ENCODE results near the gene ZNF155. TPM values are rescaled to one million over a fixed set of nuclear protein-coding genes. Genes with fewer than 3 reads are reported as not detected.
"Not testable (repeated sequence)": the region's sequence is repeated elsewhere in the genome, so short reads cannot be mapped to it uniquely, and the experiment has no call there.

The ZNF155 gene
- 10 to 100 TPM; 14.8 to 18.7 (median 15.8) TPM for polyA plus RNA-seq (ENCODE audit: insufficient read length in 3 of 3)

- peak; percentile 91 to 93 (median 92) for DNase-seq (ENCODE audit: low read depth in 3 of 3, low spot score in 2 of 3)
Measured at GRCh38 chr19:43983912-43984686, at the start of gene ZNF155. Gene ZNF155 (plus strand): TSS chr19:43984188. CDS start chr19:43988544, 4,356 bp downstream.

GRCh38 chr19:43934985-43935708, 48.8 kb upstream of the ZNF155 start, which contains the start of gene ZNF45:
Gene ZNF45 (minus strand): TSS chr19:43935282. CDS start chr19:43922185, 13,097 bp downstream.
- peak; percentile 83 to 91 (median 90) for DNase-seq (ENCODE audit: low read depth in 3 of 3, low spot score in 2 of 3)

- DNase-seq (ENCODE audit: low read depth in 3 of 3, low spot score in 2 of 3), result no peak
Measured at GRCh38 chr19:43936188-43936587, 47.8 kb upstream of the ZNF155 start.

- no peak for DNase-seq (ENCODE audit: low read depth in 3 of 3, low spot score in 2 of 3)
Measured at GRCh38 chr19:43939557-43940260, 44.3 kb upstream of the ZNF155 start.

GRCh38 chr19:43940719-43941118, 43.3 kb upstream of the ZNF155 start:
- DNase-seq (ENCODE audit: low read depth in 3 of 3, low spot score in 2 of 3), result no peak

- no peak for DNase-seq (ENCODE audit: low read depth in 3 of 3, low spot score in 2 of 3)
Measured at GRCh38 chr19:43941209-43941608, 42.8 kb upstream of the ZNF155 start.

GRCh38 chr19:43947412-43947811, 36.6 kb upstream of the ZNF155 start:
- DNase-seq (ENCODE audit: low read depth in 3 of 3, low spot score in 2 of 3), result not testable (repeated sequence)

GRCh38 chr19:43949803-43950202, 34.2 kb upstream of the ZNF155 start:
- DNase-seq (ENCODE audit: low read depth in 3 of 3, low spot score in 2 of 3), result not testable (repeated sequence)

- DNase-seq (ENCODE audit: low read depth in 3 of 3, low spot score in 2 of 3), result peak; percentile 90 to 94 (median 92)
Measured at GRCh38 chr19:43950834-43951645, 32.9 kb upstream of the ZNF155 start, which contains the start of gene ZNF221. Gene ZNF221 (plus strand): TSS chr19:43951228. CDS start chr19:43962727, 11,499 bp downstream.

GRCh38 chr19:43956827-43957226, 27.2 kb upstream of the ZNF155 start:
- no peak for DNase-seq (ENCODE audit: low read depth in 3 of 3, low spot score in 2 of 3)

- no peak for DNase-seq (ENCODE audit: low read depth in 3 of 3, low spot score in 2 of 3)
Measured at GRCh38 chr19:43957891-43958290, 26.1 kb upstream of the ZNF155 start.

- DNase-seq (ENCODE audit: low read depth in 3 of 3, low spot score in 2 of 3), result no peak
Measured at GRCh38 chr19:43960411-43960810, 23.6 kb upstream of the ZNF155 start.

- DNase-seq (ENCODE audit: low read depth in 3 of 3, low spot score in 2 of 3), result no peak
Measured at GRCh38 chr19:43966079-43966694, 17.8 kb upstream of the ZNF155 start.

GRCh38 chr19:43976732-43977131, 7.3 kb upstream of the ZNF155 start:
- no peak for DNase-seq (ENCODE audit: low read depth in 3 of 3, low spot score in 2 of 3)

GRCh38 chr19:43983544-43983911, 460 bp upstream of the ZNF155 start:
- DNase-seq (ENCODE audit: low read depth in 3 of 3, low spot score in 2 of 3), result no peak

GRCh38 chr19:43984687-43985000, 656 bp downstream of the ZNF155 start:
- no peak for DNase-seq (ENCODE audit: low read depth in 3 of 3, low spot score in 2 of 3)

GRCh38 chr19:43997631-43998290, 13.8 kb downstream of the ZNF155 start:
- no peak for DNase-seq (ENCODE audit: low read depth in 3 of 3, low spot score in 2 of 3)

- DNase-seq (ENCODE audit: low read depth in 3 of 3, low spot score in 2 of 3), result no peak
Measured at GRCh38 chr19:44002212-44002565, 18.2 kb downstream of the ZNF155 start.
